COLO668 (cell line): ENCODE measurements around the gene MASP2.
"Not testable (repeated sequence)": the region's sequence is repeated elsewhere in the genome, so short reads cannot be mapped to it uniquely, and the experiment has no call there.

Source experiments
- DNase-seq: peaks from one replicate; lab custom pipeline; 2025; ENCODE audit not compliant: unreplicated experiment; lab: John Stamatoyannopoulos, UW

Gene MASP2

DNA sequence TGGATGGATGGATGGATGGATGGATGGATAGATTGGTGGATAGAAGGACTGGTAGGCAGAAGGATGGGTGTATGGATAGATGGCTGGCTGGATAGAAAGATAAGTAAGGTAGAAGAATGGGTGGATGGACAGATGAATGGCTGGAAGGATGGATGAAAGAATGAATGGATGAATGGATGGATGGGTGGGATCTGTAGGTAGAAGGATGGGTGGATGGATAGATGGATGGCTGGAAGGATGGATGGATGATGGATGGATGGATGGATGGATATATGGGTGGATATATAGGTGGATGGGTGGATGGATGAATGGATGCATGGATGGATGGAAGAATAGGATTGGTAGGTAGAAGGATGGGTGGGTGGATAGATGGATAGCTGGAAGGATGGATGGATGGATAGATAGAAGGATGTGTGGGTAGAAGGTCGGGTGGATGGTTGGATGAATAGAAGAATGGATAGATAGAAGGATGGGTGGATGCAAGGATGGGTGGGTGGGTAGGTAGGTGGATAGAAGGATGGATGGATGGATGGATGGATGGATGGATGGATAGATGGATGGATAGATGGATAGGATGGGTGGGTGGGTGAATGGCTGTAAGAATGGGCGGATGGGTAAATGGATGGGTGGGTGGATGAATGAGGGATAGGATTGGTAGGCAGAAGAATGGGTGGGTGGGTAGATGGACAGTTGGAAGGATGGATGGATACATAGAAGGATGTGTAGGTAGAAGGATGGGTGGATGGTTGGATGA lies 7.5 kb downstream of the MASP2 start:
- DNase-seq: no peak

GRCh38 chr1:11037740-11038182 lies 9.3 kb downstream of the MASP2 start:
- DNase-seq: peak; percentile 94

DNA sequence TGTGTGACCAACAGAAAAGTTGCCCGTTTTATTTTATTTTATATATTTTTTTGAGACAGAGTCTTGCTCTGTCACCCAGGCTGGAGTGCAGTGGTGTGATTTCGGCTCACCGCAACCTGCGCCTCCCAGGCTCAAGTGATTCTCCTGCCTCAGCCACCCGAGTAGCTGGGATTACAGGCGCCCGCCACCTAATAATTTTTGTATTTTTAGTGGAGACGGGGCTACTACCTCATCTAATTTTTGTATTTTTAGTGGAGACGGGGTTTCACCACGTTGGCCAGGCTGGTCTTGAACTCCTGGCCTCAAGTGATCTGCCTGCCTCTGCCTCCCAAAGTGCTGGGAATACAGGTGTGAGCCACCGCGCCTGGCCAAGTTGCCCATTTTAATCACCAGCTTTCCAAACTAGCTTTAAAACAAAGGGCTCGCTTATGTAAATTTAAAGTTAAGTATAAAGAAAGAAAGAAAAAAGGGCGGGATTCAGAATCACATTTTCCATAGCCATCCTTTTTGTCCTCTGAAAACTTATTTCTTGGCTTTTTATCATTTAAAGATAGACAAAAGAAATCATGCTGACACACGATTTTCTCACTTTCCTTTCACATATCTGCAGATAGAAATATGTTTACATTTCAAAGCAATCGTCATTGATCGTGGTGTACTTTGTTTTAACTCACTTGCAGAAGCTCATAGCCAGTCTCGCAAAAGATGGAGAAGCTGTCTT lies 9.9 kb downstream of the MASP2 start:
- not testable (repeated sequence) for DNase-seq

DNA sequence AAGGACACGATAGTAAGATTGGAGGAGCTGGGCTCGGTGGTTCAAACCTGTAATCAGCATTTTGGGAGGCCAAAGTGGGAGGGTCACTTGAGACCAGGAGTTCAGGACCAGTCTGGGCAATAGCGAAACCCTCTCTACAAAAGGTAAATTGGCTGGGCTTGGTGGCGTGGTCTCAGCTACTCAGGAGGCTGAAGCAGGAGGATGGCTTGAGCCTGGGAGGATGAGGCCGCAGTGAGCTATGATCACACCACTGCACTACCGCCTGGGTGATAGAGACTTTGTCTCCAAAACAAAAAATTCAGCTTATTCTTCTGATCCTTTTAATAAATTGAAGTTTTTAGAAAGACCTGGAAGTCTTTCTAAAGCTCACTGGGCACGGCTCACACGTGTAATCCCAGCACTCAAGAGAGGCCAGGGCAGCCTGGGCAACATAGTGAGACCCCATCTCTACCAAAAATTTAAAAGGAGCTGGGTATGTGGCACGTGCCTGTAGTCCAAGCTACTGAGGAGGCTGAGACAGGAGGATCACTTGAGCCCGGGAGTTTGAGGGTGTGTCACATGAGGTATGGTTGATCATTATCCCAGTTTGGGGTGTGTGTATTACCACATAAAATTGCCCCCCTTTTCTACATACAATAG lies 15.3 kb downstream of the MASP2 start:
- DNase-seq: no peak

DNA sequence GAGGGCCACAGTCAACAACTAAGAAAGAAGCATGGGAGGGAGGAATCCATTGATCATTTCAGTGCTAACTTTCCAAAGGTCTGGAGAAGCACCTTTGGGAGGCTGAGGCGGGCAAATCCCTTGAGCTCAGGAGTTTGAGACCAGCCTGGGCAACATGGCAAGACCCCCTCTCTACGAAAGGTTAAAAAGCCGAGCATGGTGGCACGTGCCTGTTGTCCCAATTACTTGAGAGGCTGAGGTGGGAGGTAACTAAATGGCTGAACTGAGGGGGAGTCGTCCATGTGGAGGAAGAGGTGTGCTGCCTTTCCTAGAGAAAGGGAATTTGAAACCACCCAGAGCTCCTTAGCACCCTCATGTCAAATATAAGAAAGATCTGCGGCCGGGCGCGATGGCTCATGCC lies 16.2 kb downstream of the MASP2 start:
- DNase-seq: no peak

- no peak for DNase-seq
Observed at GRCh38 chr1:11028018-11028417, 19.0 kb downstream of the MASP2 start.

- DNase-seq: no peak
Observed at GRCh38 chr1:11027316-11027715, 19.7 kb downstream of the MASP2 start.

- no peak for DNase-seq
Observed at GRCh38 chr1:11026903-11027302, 20.1 kb downstream of the MASP2 start.

DNA sequence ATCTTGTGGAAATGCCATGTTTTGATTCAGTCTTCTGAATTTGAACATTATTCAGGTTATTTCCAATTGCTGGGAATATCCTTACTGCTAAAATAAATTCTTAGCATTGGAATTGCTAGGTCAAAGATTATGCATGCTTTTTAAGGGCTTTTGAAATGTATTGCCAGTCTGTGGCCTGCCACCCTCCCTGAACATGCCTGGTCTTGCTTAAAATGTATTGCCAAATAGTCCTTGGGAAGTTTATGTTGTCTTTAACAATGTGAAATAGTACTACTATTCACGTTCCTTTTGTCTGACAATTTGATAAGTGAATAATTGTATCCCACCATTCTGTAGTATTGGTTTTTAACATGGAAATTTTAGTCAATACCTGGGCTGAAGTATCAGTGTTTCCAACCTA lies 21.0 kb downstream of the MASP2 start:
- no peak for DNase-seq

DNA sequence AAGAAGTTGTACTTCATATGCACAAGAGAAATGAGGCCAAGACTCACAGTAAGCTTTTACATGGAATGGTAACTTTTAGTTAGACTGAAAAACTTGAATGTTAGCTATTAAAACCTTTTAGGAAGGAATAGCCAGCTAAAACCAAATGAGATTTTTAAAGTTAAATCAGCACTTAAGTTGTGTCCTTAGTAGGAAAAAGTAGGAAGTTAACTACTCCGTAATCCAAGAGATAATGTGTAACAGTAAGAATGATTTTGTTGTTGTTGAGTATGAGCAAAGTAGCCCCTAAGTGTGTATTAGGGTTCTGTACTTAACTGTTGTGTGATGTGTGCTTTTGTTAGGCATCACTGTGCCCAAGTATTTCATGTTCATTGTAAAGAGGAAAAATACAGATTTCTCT lies 21.4 kb downstream of the MASP2 start:
- no peak for DNase-seq

DNA sequence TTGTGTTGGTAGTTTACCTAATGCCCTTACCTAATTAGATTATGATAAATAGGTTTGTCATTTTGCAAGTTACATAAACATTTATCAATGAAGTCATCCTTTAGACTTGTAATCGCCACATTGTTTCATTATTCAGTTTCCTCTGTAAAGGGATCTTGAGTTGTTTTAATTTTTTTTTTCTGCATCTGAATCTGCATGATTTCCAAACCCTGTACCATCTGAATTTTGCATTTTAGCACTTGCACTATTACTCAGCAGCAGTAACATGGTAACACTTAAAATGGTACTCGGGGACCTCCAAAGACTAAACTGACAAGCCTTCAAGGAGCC lies 22.2 kb downstream of the MASP2 start:
- DNase-seq: no peak

GRCh38 chr1:11024154-11024873 lies 22.7 kb downstream of the MASP2 start:
- no peak for DNase-seq

DNA sequence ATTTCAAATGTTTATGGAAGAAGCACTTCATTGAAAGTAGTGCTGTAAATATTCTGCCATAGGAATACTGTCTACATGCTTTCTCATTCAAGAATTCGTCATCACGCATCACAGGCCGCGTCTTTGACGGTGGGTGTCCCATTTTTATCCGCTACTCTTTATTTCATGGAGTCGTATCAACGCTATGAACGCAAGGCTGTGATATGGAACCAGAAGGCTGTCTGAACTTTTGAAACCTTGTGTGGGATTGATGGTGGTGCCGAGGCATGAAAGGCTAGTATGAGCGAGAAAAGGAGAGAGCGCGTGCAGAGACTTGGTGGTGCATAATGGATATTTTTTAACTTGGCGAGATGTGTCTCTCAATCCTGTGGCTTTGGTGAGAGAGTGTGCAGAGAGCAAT lies 23.8 kb downstream of the MASP2 start:
- no peak for DNase-seq

- no peak for DNase-seq
Observed at GRCh38 chr1:11019971-11020370, 27.1 kb downstream of the MASP2 start.

DNA sequence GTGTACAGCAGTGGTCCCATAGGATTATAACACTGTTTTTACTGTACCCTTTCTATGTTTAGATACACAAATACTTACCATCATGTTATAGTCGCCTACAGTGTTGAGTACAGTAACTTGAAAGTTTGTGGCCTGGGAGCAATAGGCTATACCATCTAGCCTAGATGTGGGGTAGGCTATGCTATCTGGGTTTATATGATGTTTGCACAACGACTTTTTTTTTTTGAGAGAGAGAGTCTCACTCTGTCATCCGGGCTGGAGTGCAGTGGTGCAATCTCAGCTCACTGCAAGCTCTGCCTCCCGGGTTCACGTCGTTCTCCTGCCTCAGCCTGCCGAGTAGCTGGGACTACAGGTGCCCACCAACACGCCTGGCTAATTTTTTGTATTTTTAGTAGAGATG lies 27.7 kb downstream of the MASP2 start:
- DNase-seq: not testable (repeated sequence)

- no peak for DNase-seq
Observed at GRCh38 chr1:11013160-11013531, 33.9 kb downstream of the MASP2 start.

DNA sequence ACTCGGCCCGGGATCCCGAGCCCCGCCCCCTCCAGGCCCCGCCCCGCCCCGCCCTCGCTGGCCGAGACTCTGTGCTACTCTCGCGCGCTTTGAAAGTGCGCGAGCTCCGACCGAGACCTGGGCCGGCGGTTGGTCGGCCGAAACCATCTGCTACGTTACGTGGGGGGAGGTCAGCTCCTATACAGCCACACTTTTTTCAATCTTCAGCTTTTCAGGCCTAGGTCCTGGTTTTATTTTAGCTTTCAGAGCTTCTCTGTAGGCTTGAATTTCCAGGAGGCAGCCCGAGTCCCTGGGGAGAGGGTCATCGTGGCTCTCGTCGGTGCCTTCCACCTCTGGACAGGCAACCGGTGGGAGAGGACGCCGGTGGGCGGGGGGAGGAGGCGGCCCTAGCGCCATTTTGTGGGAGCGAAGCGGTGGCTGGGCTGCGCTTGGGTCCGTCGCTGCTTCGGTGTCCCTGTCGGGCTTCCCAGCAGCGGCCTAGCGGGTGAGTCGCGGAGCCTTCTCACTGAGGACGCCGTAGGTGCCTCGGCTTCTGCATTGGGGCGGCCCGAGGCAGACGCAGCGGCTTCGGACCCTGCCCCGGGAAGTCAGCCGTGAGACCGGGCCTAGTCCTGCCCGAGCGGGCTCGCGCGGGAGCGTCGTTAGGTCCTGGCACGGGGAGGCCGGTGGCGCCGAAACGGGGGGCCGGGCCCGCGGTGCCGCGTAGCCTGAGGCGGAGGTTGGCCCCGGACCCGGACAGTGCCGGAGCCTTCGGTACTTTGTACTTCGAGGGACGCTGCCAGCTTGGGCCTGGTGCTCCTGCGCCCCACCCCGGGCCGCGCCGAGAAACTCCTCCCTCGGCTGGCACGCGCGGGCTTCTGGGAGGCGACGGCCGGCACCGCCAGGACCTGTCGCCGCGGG lies 34.5 kb downstream of the MASP2 start, which contains the start of gene TARDBP:
Gene TARDBP, plus strand, starts transcription at position 395 of the 900 bp plus-strand sequence. CDS start 1,074 bp downstream, outside the sequence.
- DNase-seq: peak; percentile 98

GRCh38 chr1:11000526-11000925 lies 46.5 kb downstream of the MASP2 start:
- no peak for DNase-seq

DNA sequence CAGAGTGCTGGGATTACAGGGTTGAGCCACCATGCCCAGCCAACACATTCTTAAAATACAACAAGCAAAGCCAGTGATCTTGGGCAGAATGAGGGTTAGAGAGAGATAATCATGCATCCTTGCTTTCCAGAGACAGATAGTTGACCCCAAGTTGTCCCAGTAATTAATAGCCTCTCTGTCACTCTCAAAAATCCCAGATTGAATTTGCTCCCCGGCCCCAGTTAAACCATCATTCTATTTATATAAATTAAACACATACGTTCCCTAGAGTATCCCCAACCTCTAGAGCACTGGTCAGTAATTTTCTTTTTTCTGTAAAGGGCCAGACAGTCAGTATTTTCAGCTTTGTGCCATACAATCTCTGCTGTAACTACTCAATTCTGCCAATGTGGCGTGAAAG lies 50.9 kb downstream of the MASP2 start:
- DNase-seq: no peak

- DNase-seq: no peak
Observed at GRCh38 chr1:10992864-10993263, 54.2 kb downstream of the MASP2 start.
